ENCODE data around the gene SURF4. TPM values are rescaled to one million over a fixed set of nuclear protein-coding genes. Genes with fewer than 3 reads are reported as not detected.
"Not testable (repeated sequence)": the region's sequence is repeated elsewhere in the genome, so short reads cannot be mapped to it uniquely, and the experiment has no call there.

Gene SURF4
- total RNA-seq, 1 experiment from 2014 or later: 212 TPM

GRCh38 chr9:133377280-133377679 is 1.4 kb upstream of the SURF4 start:
- not testable (repeated sequence) for DNase-seq (ENCODE audit: extremely low read depth, low read depth)

GRCh38 chr9:133375116-133375723 is 640 bp downstream of the SURF4 start:
- no peak for DNase-seq (ENCODE audit: extremely low read depth, low read depth)

DNA sequence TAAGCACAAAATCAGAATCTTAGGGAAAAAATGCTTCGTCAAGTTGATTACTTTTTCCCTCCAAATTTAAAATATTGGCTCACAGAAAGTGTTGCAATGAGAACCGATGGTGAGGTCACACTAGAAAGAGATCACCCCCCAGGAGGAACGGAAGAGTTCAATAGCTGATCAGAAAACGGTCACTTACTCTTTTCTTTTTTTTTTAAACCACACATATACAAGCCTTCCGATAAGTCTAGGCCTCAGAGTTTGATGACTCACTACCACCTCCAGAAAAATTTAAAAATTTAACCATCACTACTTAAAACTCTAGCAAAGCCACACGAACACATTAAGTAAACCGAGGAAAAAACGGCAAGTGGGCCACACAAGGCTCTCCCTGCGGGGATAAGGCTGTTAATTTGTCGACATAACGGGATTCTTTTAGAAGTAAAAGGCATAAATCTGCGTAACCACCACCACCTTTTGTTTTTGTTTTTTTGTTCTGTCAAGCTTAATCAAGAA is 1.2 kb downstream of the SURF4 start:
- DNase-seq (ENCODE audit: extremely low read depth, low read depth): no peak

DNA sequence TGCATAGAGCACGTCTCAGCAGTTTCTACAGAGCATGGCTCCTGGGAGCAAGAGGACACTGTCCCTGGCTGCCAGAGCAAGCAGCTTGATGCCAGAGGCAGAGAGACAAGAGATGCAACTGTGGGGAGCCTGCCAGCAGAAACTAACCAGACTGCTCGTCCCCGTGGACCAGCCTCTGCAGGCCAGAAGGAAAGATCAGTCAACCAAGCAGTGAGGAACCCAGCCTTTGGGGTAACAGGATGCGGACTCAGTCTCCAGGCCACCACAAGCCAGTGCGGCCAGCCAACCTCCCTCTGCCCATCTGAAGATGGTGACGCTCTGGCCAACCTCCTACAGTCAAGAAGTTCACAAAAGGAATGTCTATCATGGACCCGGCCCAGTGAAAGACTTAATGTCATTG is 3.7 kb downstream of the SURF4 start:
- DNase-seq (ENCODE audit: extremely low read depth, low read depth): no peak

GRCh38 chr9:133371261-133371711 is 4.6 kb downstream of the SURF4 start:
- no peak for DNase-seq (ENCODE audit: extremely low read depth, low read depth)

DNA sequence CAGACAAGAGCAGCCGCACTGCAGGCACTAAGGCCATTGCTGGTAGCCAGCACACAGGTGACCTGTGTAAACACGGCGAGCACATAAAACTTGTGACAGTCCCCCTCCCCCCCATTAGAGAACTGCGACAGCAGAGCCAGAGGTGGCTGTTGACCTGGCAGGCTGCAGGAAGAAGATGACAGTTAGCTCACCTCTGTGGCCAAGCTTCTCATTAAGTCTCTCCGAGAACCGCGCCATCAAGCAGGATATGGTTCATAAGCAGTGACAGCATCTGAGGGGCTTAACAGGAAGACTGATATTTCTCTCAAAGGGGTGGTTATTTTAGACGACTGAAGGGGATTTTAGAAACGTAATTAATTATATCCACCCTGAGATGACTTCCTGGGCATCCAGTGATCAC is 5.2 kb downstream of the SURF4 start:
- DNase-seq (ENCODE audit: extremely low read depth, low read depth): no peak

- DNase-seq (ENCODE audit: extremely low read depth, low read depth): no peak
Observed at GRCh38 chr9:133369933-133370332, 5.9 kb downstream of the SURF4 start.

- no peak for DNase-seq (ENCODE audit: extremely low read depth, low read depth)
Observed at GRCh38 chr9:133369422-133369821, 6.4 kb downstream of the SURF4 start.

- DNase-seq (ENCODE audit: extremely low read depth, low read depth): peak; percentile 38
Observed at GRCh38 chr9:133368249-133368881, 7.5 kb downstream of the SURF4 start.

- DNase-seq (ENCODE audit: extremely low read depth, low read depth): no peak
Observed at GRCh38 chr9:133367778-133368177, 8.1 kb downstream of the SURF4 start.

DNA sequence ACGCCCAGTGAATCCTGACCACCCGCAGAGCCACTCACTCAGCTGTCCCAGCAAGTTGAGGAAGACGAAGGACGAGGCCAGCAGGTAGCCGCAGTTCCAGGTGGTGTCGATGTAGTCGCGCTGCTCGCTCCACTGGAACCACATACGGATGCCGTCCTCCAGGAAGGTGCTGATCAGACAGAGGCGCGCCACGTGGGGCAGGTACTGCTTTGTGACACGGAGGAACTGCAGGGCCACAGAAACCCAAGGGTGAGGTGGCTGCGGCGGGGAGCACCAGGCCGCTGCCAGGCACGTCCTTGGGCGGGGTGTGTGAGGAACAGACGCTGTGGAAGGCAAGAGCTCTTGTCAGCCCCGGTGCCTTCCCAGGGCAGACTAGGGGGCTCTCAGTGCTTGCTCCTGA is 8.6 kb downstream of the SURF4 start:
- DNase-seq (ENCODE audit: extremely low read depth, low read depth): no peak

GRCh38 chr9:133366435-133366834 is 9.4 kb downstream of the SURF4 start:
- DNase-seq (ENCODE audit: extremely low read depth, low read depth): no peak

DNA sequence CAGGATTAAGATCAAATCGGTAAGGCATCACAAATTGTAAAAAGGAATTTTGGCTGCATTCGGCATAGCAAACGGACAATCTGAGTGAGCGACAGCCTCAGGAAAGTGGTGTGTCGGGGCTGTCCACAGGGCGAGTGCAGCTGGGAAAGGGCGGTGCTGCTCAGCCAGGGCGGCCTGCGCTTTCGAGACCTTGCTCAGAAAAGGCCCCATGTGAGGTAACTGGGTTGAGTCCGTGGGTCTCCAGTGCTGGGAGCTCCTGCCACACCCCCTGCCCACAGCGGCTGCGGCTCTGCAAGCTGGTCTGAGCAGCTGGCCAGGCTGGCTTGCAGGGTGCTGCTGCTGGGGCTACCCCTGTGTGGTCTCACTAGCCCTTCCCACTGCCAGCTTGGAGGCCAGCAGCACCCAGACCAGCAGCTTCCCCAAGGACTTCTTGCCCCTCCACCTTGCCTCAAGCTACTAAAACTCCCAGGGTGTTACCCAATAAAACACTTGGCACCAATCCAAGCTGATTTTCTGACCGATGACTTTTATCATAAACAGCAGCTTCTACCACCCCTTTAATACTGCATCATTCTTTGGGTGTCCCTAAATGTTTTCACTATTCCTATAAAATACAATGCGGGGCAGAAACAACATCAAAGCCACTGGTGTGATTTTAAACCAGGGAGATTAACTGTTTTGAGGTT is 13.4 kb downstream of the SURF4 start:
- DNase-seq (ENCODE audit: extremely low read depth, low read depth): no peak

GRCh38 chr9:133361507-133362092 is 14.3 kb downstream of the SURF4 start:
- DNase-seq (ENCODE audit: extremely low read depth, low read depth): no peak

- DNase-seq (ENCODE audit: extremely low read depth, low read depth): no peak
Observed at GRCh38 chr9:133360400-133361393, 15.2 kb downstream of the SURF4 start.

GRCh38 chr9:133359399-133360175 is 16.3 kb downstream of the SURF4 start:
- DNase-seq (ENCODE audit: extremely low read depth, low read depth): no peak

DNA sequence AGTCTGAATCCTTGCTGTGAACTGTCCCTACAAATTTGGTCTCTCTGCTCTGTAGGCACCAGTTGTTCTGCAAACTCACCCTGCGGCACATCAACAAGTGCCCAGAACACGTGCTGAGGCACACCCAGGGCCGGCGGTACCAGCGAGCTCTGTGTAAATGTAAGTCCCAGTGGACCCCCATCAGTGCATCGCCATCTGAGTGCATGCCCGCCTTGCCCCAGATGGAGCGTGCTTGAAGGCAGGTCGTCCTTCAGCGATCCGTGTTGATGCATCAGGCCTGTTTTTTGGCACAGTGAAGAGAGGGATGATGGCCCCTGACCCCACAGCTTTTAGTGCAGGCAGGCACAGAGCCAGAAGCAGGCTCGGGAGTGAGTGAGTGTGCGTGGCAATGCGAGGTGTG is 18.2 kb downstream of the SURF4 start:
- no peak for DNase-seq (ENCODE audit: extremely low read depth, low read depth)

GRCh38 chr9:133356391-133357091 is 19.3 kb downstream of the SURF4 start, which contains the start of the genes SURF1 and SURF2:
SURF1 (minus strand) TSS chr9:133356487; CDS start chr9:133356453, 34 bp downstream.
SURF2 (plus strand) TSS chr9:133356550; CDS start chr9:133356593, 43 bp downstream.
- DNase-seq (ENCODE audit: extremely low read depth, low read depth): peak; percentile 75
